OCI-LY1 (cell line): ENCODE data around the gene SLC25A38.

Source experiments
- H2AFZ ChIP-seq: fragments of 200-600 bp; sonication (generic), shearing (Covaris generic); 2 replicates; pipeline ENCODE4 v1.6.0; 2014; ENCODE audit warnings: antibody characterized with exemption, mild to moderate bottlenecking, low read length
- H3F3A ChIP-seq: fragments of 200-600 bp; sonication (generic), shearing (Covaris generic); 2 replicates; pipeline ENCODE4 v1.6.0; 2014; ENCODE audit warnings: mild to moderate bottlenecking, antibody characterized with exemption, low read length, moderate library complexity; ENCODE audit not compliant: insufficient read depth
- H3K27ac ChIP-seq: fragments of 200-600 bp; sonication (generic); 2 replicates; pipeline ENCODE4 v1.5.1; 2014; ENCODE audit warnings: low read length, mixed run types, mild to moderate bottlenecking, low read depth; ENCODE audit not compliant: poor library complexity, severe bottlenecking
- H3K27me3 ChIP-seq: fragments of 200-600 bp; sonication (generic); 2 replicates; pipeline ENCODE4 v1.6.0; 2014; ENCODE audit warnings: antibody characterized with exemption, mild to moderate bottlenecking, low read length, moderate library complexity; ENCODE audit not compliant: insufficient read depth
- H3K36me3 ChIP-seq: fragments of 200-600 bp; sonication (generic); 2 replicates; pipeline ENCODE4 v1.6.1; 2014; ENCODE audit warnings: mild to moderate bottlenecking, antibody characterized with exemption, low read length, moderate library complexity, mixed read lengths; ENCODE audit not compliant: insufficient read depth
- H3K4me1 ChIP-seq: fragments of 200-600 bp; sonication (generic); 2 replicates; pipeline ENCODE4 v1.5.1; 2014; ENCODE audit warnings: mild to moderate bottlenecking, low read length, moderate library complexity; ENCODE audit not compliant: insufficient read depth, severe bottlenecking
- H3K4me2 ChIP-seq: fragments of 200-600 bp; sonication (generic), shearing (Covaris generic); 2 replicates; pipeline ENCODE4 v1.6.1; 2014; ENCODE audit warnings: low read length
- H3K4me3 ChIP-seq: fragments of 200-600 bp; sonication (generic); 2 replicates; pipeline ENCODE4 v1.5.1; 2014; ENCODE audit warnings: low read length, low read depth, mild to moderate bottlenecking, mixed read lengths; ENCODE audit not compliant: poor library complexity, severe bottlenecking
- H3K79me2 ChIP-seq: fragments of 200-600 bp; shearing (Covaris generic); 2 replicates; pipeline ENCODE4 v1.6.1; 2016; ENCODE audit warnings: mixed run types, low read length, mixed read lengths; ENCODE audit not compliant: insufficient read depth
- H3K9ac ChIP-seq: fragments of 200-600 bp; sonication (generic), shearing (Covaris generic); 2 replicates; pipeline ENCODE4 v1.6.1; 2014; ENCODE audit warnings: mild to moderate bottlenecking, low read length, mixed read lengths
- H3K9me2 ChIP-seq: fragments of 200-600 bp; sonication (generic), shearing (Covaris generic); 2 replicates; pipeline ENCODE4 v1.6.1; 2014; ENCODE audit warnings: low read depth, mild to moderate bottlenecking, low read length, mixed read lengths
- H3K9me3 ChIP-seq: fragments of 200-600 bp; shearing (Covaris generic); 2 replicates; pipeline ENCODE4 v1.6.1; 2014; ENCODE audit warnings: low read length, mixed read lengths
- H4K20me1 ChIP-seq: fragments of 200-600 bp; sonication (generic), shearing (Covaris generic); 2 replicates; pipeline ENCODE4 v1.6.0; 2016; ENCODE audit warnings: mild to moderate bottlenecking, low read length; ENCODE audit not compliant: insufficient read depth
- EZH2 ChIP-seq: fragments of 200-600 bp; sonication (generic), shearing (Covaris generic); IDR thresholded peaks from 2 replicates; pipeline ENCODE4 v1.8.0; 2017; ENCODE audit warnings: borderline replicate concordance, mixed run types, mild to moderate bottlenecking, antibody characterized with exemption, low read length, moderate library complexity, mixed read lengths
- TF ChIP-seq, protein P1 (sequence below): fragments of 200-600 bp; sonication (generic), shearing (Covaris generic); IDR thresholded peaks from 2 replicates; pipeline ENCODE4 v1.5.1; 2017; ENCODE audit warnings: mild to moderate bottlenecking, antibody characterized with exemption, low read length, moderate library complexity, mixed read lengths

Gene SLC25A38

GRCh38 chr3:39429466-39429865, 46.3 kb downstream of the SLC25A38 start:
- no peak overlapping the region for H3K9ac ChIP-seq
- H3K27ac ChIP-seq: no peak overlapping the region

DNA sequence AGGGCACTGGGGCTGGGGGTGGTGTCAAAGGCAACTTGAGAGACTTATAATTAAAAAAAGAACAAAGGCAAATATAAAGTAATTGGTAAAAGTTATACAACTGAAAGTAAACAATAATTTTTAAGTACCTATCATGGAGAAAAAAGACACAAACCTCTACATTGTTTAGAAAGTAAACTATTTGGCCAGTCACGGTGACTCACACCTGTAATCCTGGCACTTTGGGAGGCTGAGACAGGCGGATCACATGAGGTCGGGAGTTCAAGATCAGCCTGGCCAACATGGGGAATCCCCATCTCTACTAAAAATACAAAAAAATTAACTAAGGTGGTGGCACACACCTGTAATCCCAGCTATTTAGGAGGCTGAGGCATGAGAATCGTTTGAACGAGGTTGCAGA, 49.2 kb downstream of the SLC25A38 start:
- TF ChIP-seq, protein P1, sequence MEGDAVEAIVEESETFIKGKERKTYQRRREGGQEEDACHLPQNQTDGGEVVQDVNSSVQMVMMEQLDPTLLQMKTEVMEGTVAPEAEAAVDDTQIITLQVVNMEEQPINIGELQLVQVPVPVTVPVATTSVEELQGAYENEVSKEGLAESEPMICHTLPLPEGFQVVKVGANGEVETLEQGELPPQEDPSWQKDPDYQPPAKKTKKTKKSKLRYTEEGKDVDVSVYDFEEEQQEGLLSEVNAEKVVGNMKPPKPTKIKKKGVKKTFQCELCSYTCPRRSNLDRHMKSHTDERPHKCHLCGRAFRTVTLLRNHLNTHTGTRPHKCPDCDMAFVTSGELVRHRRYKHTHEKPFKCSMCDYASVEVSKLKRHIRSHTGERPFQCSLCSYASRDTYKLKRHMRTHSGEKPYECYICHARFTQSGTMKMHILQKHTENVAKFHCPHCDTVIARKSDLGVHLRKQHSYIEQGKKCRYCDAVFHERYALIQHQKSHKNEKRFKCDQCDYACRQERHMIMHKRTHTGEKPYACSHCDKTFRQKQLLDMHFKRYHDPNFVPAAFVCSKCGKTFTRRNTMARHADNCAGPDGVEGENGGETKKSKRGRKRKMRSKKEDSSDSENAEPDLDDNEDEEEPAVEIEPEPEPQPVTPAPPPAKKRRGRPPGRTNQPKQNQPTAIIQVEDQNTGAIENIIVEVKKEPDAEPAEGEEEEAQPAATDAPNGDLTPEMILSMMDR: no peak
- no peak for TF ChIP-seq EZH2
- no peaks in the 10 kb centered on the region for H3K36me3 ChIP-seq
- H2AFZ ChIP-seq: no peak overlapping the region
- H3K4me2 ChIP-seq: no peak overlapping the region
- no peaks in the 10 kb centered on the region for H3K27me3 ChIP-seq
- H4K20me1 ChIP-seq: no peaks in the 10 kb centered on the region
- no peak overlapping the region for H3K9ac ChIP-seq
- no peak overlapping the region for H3K27ac ChIP-seq
- H3K9me2 ChIP-seq: no peaks in the 10 kb centered on the region
- no peaks in the 10 kb centered on the region for H3F3A ChIP-seq
- no peaks in the 10 kb centered on the region for H3K79me2 ChIP-seq
- H3K9me3 ChIP-seq: no peaks in the 10 kb centered on the region
- H3K4me1 ChIP-seq: no peaks in the 10 kb centered on the region
- H3K4me3 ChIP-seq: no peak overlapping the region

More at GRCh38 chr3:39429466-39429865, 46.3 kb downstream of the SLC25A38 start:
- no peaks in the 10 kb centered on the region for H4K20me1 ChIP-seq
- no peaks in the 10 kb centered on the region for H3K9me3 ChIP-seq
- TF ChIP-seq, protein P1: no peak
- no peak for TF ChIP-seq EZH2
- no peak overlapping the region for H3K4me2 ChIP-seq
- no peaks in the 10 kb centered on the region for H3K36me3 ChIP-seq
- no peak overlapping the region for H3K4me3 ChIP-seq
- no peaks in the 10 kb centered on the region for H3K9me2 ChIP-seq
- H3K27me3 ChIP-seq: no peaks in the 10 kb centered on the region; the same call in 1 of the 2 replicates
- no peaks in the 10 kb centered on the region for H3F3A ChIP-seq
- H2AFZ ChIP-seq: no peak overlapping the region
- H3K4me1 ChIP-seq: no peaks in the 10 kb centered on the region
- H3K79me2 ChIP-seq: no peaks in the 10 kb centered on the region

DNA sequence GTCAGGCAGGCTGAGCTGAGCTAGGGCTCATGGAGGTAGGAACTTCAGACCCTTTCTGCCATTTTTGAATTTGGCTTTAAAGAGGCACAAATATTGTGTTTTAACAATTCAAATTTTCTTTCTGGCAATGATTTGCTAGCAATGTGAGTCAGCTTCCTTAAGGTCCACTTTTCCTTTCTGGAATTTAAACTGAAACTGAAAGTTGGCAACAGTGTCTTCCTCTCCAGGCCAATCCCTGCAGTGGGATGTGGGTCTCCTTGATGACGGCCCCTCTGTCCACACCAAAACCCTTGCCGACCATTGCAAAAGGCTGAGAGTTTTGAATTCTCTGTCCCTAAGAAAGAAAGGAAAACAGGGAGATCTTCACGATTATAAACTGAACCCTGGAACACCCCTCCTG, 50.5 kb downstream of the SLC25A38 start:
- Histone ChIP-seq H3F3A (no peaks in the 10 kb centered on the region), H2AFZ (no peak overlapping the region), H3K9me2 (no peaks in the 10 kb centered on the region), H3K27ac (no peak overlapping the region), H3K27me3 (no peaks in the 10 kb centered on the region), H3K36me3 (no peaks in the 10 kb centered on the region), H3K4me3 (no peak overlapping the region), H3K4me2 (no peak overlapping the region), H3K79me2 (no peaks in the 10 kb centered on the region), H3K9ac (no peak overlapping the region), H4K20me1 (no peaks in the 10 kb centered on the region), H3K9me3 (no peaks in the 10 kb centered on the region), H3K4me1 (no peaks in the 10 kb centered on the region)
- no peak for TF ChIP-seq EZH2
- TF ChIP-seq, protein P1: no peak
